ENCODE measurements around the gene OTUD1. TPM values are rescaled to one million over a fixed set of nuclear protein-coding genes. Genes with fewer than 3 reads are reported as not detected.

Gene OTUD1
- total and polyA plus RNA-seq, 10 of the 15 experiments (the other 5 are each of a cell fraction or from before 2014, with no cell fraction given): 0.18 to 1.6 (median 0.63) TPM; not detected in 1

DNA sequence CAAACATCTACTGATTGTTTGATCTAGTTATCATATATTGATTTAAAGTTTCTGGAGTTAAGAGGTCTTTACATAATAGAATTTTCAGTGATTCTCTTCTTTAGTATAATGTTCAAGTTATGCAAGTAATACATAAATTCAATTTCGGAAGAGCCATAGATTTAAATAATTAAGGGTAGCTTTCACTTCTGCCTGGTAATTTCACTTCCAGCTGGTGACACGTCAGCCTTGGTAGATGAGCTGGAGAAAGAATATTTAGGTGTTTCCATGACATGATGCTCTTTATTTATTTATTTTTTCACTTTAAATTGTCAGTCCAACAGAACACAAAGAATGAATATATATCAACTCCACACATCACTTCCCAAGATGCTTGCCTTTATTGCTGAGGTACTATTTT, 5.2 kb upstream of the OTUD1 start:
- Histone ChIP-seq H4K20me1 (ENCODE audit: control insufficient read depth, insufficient read depth) (no peaks in the 10 kb centered on the region), H3K36me3 (ENCODE audit: control insufficient read depth in 2 of 2, insufficient read depth in 2 of 2, low read length in 1 of 2) (no peaks in the 10 kb centered on the region), H3K9me3 (replicated peaks; ENCODE audit: control insufficient read depth, insufficient read depth, low read length) (no peaks in the 10 kb centered on the region), H3K27me3 (replicated peaks in 1 of 2; ENCODE audit: control insufficient read depth in 2 of 2, insufficient read depth in 2 of 2, low read length in 1 of 2) (no peaks in the 10 kb centered on the region), H2AFZ (ENCODE audit: control insufficient read depth, low read depth, low read length) (no peak overlapping the region), H3K4me1 (ENCODE audit: control insufficient read depth, insufficient read depth, low read length) (no peaks in the 10 kb centered on the region), H3K4me3 (no peak overlapping the region), H3K27ac (ENCODE audit: control insufficient read depth, insufficient read depth) (no peak overlapping the region), H3K79me2 (ENCODE audit: control insufficient read depth, insufficient read depth, low read length) (no peaks in the 10 kb centered on the region), H3K9ac (ENCODE audit: control insufficient read depth, insufficient read depth, low read length) (no peak overlapping the region), H3K4me2 (ENCODE audit: control insufficient read depth, insufficient read depth) (no peak overlapping the region)
- DNase-seq (ENCODE audit: low read depth, low spot score) (no peak), FAIRE-seq (no peak), ATAC-seq (no peak)
- RAD21 ChIA-PET (ENCODE audit: unreplicated experiment): no interaction called here
- intact Hi-C loops (cut with micrococcal nuclease; ENCODE audit: unreplicated experiment) (no loop called here), in situ Hi-C loops (cut with MboI) (no loop called here)
- BruUV-seq (replicated peaks): no TSS peak
- CTCF ChIA-PET: interaction anchor here (1.2 kb wide), 1 partner anchor 13 kb away, joined by 4 read pairs; no protein-coding TSS in a partner anchor
- SMC1A ChIA-PET (ENCODE audit: uncharacterized antibody, unreplicated experiment): no interaction called here
- WGBS (ENCODE audit: insufficient coverage, insufficient replicate concordance, low lambda C conversion rate, missing lambda C conversion rate): 0% methylated on average over 2 of the region's 2 CpGs
- POLR2A ChIA-PET: no interaction called here
- TF ChIP-seq FOXK2 (IDR thresholded peaks at IDR 0.05) (no peak), EGR1 (IDR thresholded peaks at IDR 0.05; ENCODE audit: borderline replicate concordance in 1 of 2, low read depth in 2 of 2, low read length in 2 of 2) (no peak), RAD21 (IDR thresholded peaks at IDR 0.05; ENCODE audit: insufficient read depth, low read depth, low read length) (no peak), SREBF2 (IDR thresholded peaks at IDR 0.05; ENCODE audit: low read length) (no peak), IRF4 (IDR thresholded peaks at IDR 0.05; ENCODE audit: low read depth, low read length) (no peak), IKZF1 (conservative IDR thresholded peaks at IDR 0.05) (no peak)
- TF ChIP-seq, protein P1, sequence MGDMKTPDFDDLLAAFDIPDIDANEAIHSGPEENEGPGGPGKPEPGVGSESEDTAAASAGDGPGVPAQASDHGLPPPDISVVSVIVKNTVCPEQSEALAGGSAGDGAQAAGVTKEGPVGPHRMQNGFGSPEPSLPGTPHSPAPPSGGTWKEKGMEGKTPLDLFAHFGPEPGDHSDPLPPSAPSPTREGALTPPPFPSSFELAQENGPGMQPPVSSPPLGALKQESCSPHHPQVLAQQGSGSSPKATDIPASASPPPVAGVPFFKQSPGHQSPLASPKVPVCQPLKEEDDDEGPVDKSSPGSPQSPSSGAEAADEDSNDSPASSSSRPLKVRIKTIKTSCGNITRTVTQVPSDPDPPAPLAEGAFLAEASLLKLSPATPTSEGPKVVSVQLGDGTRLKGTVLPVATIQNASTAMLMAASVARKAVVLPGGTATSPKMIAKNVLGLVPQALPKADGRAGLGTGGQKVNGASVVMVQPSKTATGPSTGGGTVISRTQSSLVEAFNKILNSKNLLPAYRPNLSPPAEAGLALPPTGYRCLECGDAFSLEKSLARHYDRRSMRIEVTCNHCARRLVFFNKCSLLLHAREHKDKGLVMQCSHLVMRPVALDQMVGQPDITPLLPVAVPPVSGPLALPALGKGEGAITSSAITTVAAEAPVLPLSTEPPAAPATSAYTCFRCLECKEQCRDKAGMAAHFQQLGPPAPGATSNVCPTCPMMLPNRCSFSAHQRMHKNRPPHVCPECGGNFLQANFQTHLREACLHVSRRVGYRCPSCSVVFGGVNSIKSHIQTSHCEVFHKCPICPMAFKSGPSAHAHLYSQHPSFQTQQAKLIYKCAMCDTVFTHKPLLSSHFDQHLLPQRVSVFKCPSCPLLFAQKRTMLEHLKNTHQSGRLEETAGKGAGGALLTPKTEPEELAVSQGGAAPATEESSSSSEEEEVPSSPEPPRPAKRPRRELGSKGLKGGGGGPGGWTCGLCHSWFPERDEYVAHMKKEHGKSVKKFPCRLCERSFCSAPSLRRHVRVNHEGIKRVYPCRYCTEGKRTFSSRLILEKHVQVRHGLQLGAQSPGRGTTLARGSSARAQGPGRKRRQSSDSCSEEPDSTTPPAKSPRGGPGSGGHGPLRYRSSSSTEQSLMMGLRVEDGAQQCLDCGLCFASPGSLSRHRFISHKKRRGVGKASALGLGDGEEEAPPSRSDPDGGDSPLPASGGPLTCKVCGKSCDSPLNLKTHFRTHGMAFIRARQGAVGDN (IDR thresholded peaks at IDR 0.05): no peak
- TF ChIP-seq, protein P2, sequence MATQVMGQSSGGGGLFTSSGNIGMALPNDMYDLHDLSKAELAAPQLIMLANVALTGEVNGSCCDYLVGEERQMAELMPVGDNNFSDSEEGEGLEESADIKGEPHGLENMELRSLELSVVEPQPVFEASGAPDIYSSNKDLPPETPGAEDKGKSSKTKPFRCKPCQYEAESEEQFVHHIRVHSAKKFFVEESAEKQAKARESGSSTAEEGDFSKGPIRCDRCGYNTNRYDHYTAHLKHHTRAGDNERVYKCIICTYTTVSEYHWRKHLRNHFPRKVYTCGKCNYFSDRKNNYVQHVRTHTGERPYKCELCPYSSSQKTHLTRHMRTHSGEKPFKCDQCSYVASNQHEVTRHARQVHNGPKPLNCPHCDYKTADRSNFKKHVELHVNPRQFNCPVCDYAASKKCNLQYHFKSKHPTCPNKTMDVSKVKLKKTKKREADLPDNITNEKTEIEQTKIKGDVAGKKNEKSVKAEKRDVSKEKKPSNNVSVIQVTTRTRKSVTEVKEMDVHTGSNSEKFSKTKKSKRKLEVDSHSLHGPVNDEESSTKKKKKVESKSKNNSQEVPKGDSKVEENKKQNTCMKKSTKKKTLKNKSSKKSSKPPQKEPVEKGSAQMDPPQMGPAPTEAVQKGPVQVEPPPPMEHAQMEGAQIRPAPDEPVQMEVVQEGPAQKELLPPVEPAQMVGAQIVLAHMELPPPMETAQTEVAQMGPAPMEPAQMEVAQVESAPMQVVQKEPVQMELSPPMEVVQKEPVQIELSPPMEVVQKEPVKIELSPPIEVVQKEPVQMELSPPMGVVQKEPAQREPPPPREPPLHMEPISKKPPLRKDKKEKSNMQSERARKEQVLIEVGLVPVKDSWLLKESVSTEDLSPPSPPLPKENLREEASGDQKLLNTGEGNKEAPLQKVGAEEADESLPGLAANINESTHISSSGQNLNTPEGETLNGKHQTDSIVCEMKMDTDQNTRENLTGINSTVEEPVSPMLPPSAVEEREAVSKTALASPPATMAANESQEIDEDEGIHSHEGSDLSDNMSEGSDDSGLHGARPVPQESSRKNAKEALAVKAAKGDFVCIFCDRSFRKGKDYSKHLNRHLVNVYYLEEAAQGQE (IDR thresholded peaks at IDR 0.05; ENCODE audit: low read depth, low read length): no peak
- TF ChIP-seq, protein P3, sequence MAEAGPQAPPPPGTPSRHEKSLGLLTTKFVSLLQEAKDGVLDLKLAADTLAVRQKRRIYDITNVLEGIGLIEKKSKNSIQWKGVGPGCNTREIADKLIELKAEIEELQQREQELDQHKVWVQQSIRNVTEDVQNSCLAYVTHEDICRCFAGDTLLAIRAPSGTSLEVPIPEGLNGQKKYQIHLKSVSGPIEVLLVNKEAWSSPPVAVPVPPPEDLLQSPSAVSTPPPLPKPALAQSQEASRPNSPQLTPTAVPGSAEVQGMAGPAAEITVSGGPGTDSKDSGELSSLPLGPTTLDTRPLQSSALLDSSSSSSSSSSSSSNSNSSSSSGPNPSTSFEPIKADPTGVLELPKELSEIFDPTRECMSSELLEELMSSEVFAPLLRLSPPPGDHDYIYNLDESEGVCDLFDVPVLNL (IDR thresholded peaks at IDR 0.05; ENCODE audit: low read depth, low read length): no peak
- TF ChIP-seq, protein P4, sequence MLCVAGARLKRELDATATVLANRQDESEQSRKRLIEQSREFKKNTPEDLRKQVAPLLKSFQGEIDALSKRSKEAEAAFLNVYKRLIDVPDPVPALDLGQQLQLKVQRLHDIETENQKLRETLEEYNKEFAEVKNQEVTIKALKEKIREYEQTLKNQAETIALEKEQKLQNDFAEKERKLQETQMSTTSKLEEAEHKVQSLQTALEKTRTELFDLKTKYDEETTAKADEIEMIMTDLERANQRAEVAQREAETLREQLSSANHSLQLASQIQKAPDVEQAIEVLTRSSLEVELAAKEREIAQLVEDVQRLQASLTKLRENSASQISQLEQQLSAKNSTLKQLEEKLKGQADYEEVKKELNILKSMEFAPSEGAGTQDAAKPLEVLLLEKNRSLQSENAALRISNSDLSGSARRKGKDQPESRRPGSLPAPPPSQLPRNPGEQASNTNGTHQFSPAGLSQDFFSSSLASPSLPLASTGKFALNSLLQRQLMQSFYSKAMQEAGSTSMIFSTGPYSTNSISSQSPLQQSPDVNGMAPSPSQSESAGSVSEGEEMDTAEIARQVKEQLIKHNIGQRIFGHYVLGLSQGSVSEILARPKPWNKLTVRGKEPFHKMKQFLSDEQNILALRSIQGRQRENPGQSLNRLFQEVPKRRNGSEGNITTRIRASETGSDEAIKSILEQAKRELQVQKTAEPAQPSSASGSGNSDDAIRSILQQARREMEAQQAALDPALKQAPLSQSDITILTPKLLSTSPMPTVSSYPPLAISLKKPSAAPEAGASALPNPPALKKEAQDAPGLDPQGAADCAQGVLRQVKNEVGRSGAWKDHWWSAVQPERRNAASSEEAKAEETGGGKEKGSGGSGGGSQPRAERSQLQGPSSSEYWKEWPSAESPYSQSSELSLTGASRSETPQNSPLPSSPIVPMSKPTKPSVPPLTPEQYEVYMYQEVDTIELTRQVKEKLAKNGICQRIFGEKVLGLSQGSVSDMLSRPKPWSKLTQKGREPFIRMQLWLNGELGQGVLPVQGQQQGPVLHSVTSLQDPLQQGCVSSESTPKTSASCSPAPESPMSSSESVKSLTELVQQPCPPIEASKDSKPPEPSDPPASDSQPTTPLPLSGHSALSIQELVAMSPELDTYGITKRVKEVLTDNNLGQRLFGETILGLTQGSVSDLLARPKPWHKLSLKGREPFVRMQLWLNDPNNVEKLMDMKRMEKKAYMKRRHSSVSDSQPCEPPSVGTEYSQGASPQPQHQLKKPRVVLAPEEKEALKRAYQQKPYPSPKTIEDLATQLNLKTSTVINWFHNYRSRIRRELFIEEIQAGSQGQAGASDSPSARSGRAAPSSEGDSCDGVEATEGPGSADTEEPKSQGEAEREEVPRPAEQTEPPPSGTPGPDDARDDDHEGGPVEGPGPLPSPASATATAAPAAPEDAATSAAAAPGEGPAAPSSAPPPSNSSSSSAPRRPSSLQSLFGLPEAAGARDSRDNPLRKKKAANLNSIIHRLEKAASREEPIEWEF (IDR thresholded peaks at IDR 0.05; ENCODE audit: insufficient replicate concordance, low read depth, low read length): no peak

Data from GM12878 (cell line).